ENCODE data around the gene CYP1A2.

DNA sequence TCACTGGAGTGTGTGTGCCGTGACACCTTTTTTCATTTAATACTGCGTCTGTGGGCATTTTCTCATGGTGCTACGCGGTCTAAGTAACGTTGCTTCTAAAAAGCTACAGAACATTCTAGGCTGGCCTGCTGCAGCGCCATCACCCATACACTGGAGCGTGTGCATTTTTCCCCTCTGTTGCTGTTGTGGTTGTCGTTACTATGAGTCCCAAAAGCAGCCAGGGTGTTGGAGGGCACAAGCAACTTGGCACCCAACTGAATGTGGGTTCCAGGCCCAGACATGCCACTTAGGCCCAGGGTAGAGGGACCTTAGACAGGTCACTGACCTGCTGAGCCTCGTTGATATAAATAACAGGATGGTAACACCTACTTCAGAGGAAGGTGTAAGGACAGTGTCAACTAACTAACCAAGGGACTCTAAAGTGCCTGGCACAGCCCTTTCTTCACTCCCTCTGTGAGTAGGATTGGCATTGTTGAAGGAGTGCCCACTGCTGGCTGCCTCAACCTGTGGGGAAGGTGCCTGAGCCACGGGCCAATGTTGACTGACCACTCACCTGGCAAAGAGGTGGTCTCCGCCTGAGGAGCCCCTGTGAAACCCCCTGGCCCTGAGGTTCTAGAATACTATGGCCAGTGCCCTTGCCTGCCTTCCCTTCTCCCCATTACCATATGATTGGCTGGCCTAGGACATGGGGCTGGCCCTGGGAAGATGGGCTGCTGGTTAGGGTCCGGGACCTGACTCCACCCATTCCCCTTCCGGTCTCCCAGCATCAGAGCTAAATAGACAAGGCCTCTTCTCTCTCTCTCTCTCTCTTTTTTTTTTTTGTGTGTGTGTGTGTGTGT lies 36.8 kb downstream of the CYP1A2 start:
- TF ChIP-seq CTCF (IDR thresholded peaks at IDR 0.05) (no peak), POLR2A (IDR thresholded peaks at IDR 0.05) (no peak)
